Neural progenitor cell (in vitro differentiated cells): ENCODE data around the gene LRRC49. TPM values are rescaled to one million over a fixed set of nuclear protein-coding genes. Genes with fewer than 3 reads are reported as not detected.

Source experiments
- DNase-seq: peaks from one replicate; pipeline ENCODE4 v3.0.0-alpha.2; 2016; ENCODE audit warnings: low spot score
- H2AFZ ChIP-seq: fragments of 200-600 bp; sonication (generic); replicated peaks from 2 replicates; pipeline ENCODE4 v1.6.1; 2016; ENCODE audit warnings: antibody characterized with exemption
- H3F3A ChIP-seq: fragments of 200-600 bp; sonication (generic); 2 replicates; pipeline ENCODE4 v1.6.1; 2016; ENCODE audit warnings: antibody characterized with exemption, low read depth
- H3K27ac ChIP-seq: fragments of 200-600 bp; sonication (generic); 2 replicates; pipeline ENCODE4 v1.5.1; 2016; ENCODE audit warnings: mild to moderate bottlenecking
- H3K27me3 ChIP-seq: fragments of 200-600 bp; sonication (generic); 2 replicates; pipeline ENCODE4 v1.6.1; 2016; ENCODE audit warnings: mild to moderate bottlenecking, moderate library complexity
- H3K36me3 ChIP-seq: fragments of 200-600 bp; sonication (generic); 2 replicates; pipeline ENCODE4 v1.5.1; 2016
- H3K4me1 ChIP-seq: fragments of 200-600 bp; sonication (generic); 2 replicates; pipeline ENCODE4 v1.6.1; 2016; ENCODE audit warnings: mixed run types
- H3K4me2 ChIP-seq: fragments of 200-600 bp; sonication (generic); 2 replicates; pipeline ENCODE4 v1.6.1; 2016
- H3K4me3 ChIP-seq: fragments of 200-600 bp; sonication (generic); 2 replicates; pipeline ENCODE4 v1.5.1; 2016
- H3K79me2 ChIP-seq: fragments of 200-600 bp; sonication (generic); 2 replicates; pipeline ENCODE4 v1.6.1; 2016; ENCODE audit warnings: low read depth
- H3K9ac ChIP-seq: fragments of 200-600 bp; sonication (generic); 2 replicates; pipeline ENCODE4 v1.6.1; 2016
- H3K9me3 ChIP-seq: fragments of 200-600 bp; sonication (generic); 2 replicates; pipeline ENCODE4 v1.5.1; 2016; ENCODE audit warnings: low read depth
- H4K20me1 ChIP-seq: fragments of 200-600 bp; sonication (generic); 2 replicates; pipeline ENCODE4 v1.6.1; 2016; ENCODE audit warnings: low read depth
- H3K27ac Mint-ChIP-seq: 3 replicates; pipeline ENCODE4 v1.8.0; 2021; ENCODE audit warnings: mixed read lengths
- H3K27me3 Mint-ChIP-seq: 2 replicates; pipeline ENCODE4 v1.8.0; 2022; ENCODE audit warnings: low read depth, mild to moderate bottlenecking, inconsistent platforms, moderate library complexity, mixed read lengths; ENCODE audit not compliant: insufficient read depth
- H3K36me3 Mint-ChIP-seq: 3 replicates; pipeline ENCODE4 v1.8.0; 2021; ENCODE audit warnings: mixed read lengths
- H3K4me1 Mint-ChIP-seq: 3 replicates; pipeline ENCODE4 v1.8.0; 2021; ENCODE audit warnings: mixed read lengths
- H3K4me3 Mint-ChIP-seq: 3 replicates; pipeline ENCODE4 v1.8.0; 2021; ENCODE audit warnings: mild to moderate bottlenecking, moderate library complexity, mixed read lengths
- H3K9me3 Mint-ChIP-seq: 3 replicates; pipeline ENCODE4 v1.8.0; 2020; ENCODE audit warnings: mixed read lengths
- EZH2 ChIP-seq: fragments of 200-600 bp; sonication (generic); IDR thresholded peaks from 2 replicates; pipeline ENCODE4 v1.6.1; 2017; ENCODE audit warnings: antibody characterized with exemption, mild to moderate bottlenecking, moderate library complexity
- EZH2phosphoT487 ChIP-seq: fragments of 200-600 bp; sonication (generic); IDR thresholded peaks from 2 replicates; pipeline ENCODE4 v1.6.1; 2017; ENCODE audit warnings: antibody characterized with exemption
- total RNA-seq: library from RNA; depleted of rRNA; stranded (reverse); fragments of >200 nt; gene quantifications from 2 replicates; pipeline ENCODE4 v1.2.3, GENCODE V29; 2015; ENCODE audit warnings: low replicate concordance
- TF ChIP-seq, protein P1 (sequence below): fragments of 200-600 bp; sonication (generic); IDR thresholded peaks from 2 replicates; pipeline ENCODE4 v1.5.1; 2017; ENCODE audit warnings: antibody characterized with exemption, mild to moderate bottlenecking

LRRC49 gene
- total RNA-seq, 1 donor from 2014 or later = 62.4 TPM

DNA sequence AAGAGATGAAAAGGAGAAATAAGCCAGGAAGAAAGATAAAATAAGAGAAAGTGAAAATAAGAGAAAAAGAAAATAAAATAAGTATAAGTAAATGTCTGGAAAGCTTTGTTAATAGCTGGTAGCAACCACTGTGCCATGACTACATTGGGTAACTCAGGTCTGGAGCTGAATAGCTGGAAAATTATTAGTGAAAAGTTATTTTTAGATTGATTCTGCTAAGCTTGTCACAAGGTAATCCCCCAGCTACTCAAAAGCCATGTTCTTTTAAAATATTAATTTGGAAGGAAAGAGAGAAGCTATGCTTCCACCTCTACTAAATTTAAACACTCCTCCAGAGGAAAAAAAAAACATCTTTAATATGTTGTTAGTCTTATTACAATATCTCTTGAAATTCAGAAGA, 117.8 kb downstream of the LRRC49 start:
- no peak overlapping the region for H3K4me2 ChIP-seq
- Mint-ChIP-seq H3K4me3 (no peak overlapping the region), H3K27ac (no peak overlapping the region), H3K36me3 (peaks cover 1% of the 10 kb centered on the region), H3K4me1 (no peaks in the 10 kb centered on the region), H3K9me3 (no peaks in the 10 kb centered on the region), H3K27me3 (no peaks in the 10 kb centered on the region)
- no peaks in the 10 kb centered on the region for H4K20me1 ChIP-seq
- no peak overlapping the region for H3K4me3 ChIP-seq
- H3K27ac ChIP-seq = no peak overlapping the region
- DNase-seq = no peak
- TF ChIP-seq EZH2phosphoT487 = no peak
- no peak for TF ChIP-seq EZH2
- TF ChIP-seq, protein P1, sequence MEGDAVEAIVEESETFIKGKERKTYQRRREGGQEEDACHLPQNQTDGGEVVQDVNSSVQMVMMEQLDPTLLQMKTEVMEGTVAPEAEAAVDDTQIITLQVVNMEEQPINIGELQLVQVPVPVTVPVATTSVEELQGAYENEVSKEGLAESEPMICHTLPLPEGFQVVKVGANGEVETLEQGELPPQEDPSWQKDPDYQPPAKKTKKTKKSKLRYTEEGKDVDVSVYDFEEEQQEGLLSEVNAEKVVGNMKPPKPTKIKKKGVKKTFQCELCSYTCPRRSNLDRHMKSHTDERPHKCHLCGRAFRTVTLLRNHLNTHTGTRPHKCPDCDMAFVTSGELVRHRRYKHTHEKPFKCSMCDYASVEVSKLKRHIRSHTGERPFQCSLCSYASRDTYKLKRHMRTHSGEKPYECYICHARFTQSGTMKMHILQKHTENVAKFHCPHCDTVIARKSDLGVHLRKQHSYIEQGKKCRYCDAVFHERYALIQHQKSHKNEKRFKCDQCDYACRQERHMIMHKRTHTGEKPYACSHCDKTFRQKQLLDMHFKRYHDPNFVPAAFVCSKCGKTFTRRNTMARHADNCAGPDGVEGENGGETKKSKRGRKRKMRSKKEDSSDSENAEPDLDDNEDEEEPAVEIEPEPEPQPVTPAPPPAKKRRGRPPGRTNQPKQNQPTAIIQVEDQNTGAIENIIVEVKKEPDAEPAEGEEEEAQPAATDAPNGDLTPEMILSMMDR = no peak
- H3F3A ChIP-seq = no peaks in the 10 kb centered on the region
- no peaks in the 10 kb centered on the region for H3K79me2 ChIP-seq
- no peaks in the 10 kb centered on the region for H3K9me3 ChIP-seq
- no peak overlapping the region for H2AFZ ChIP-seq
- no peaks in the 10 kb centered on the region for H3K27me3 ChIP-seq
- H3K4me1 ChIP-seq = no peaks in the 10 kb centered on the region
- no peak overlapping the region for H3K9ac ChIP-seq
- no peaks in the 10 kb centered on the region for H3K36me3 ChIP-seq

DNA sequence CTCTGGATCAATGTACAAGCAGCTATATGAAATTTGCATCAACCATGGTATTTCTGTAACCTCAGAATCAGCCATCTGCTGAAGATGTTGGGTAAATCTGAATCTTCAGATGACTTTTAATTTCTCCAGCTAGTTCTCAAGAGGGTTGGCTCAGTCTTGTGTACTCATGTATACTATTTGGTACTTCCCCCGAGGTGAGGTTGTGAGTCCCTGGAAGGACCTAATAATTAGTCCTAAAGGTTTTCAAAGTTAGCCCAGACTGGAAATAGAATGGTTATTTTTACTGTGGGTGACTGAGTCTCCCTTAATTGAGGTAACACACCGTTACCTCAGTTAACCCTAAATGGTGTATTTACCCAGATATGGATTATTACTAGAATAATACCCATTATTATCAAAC, 118.4 kb downstream of the LRRC49 start:
- Histone ChIP-seq H3K9ac (no peak overlapping the region), H2AFZ (no peak overlapping the region), H3K36me3 (no peaks in the 10 kb centered on the region), H3K9me3 (no peaks in the 10 kb centered on the region), H4K20me1 (no peaks in the 10 kb centered on the region), H3K27ac (no peak overlapping the region), H3F3A (no peaks in the 10 kb centered on the region), H3K4me3 (no peak overlapping the region), H3K4me2 (no peak overlapping the region), H3K27me3 (no peaks in the 10 kb centered on the region), H3K79me2 (no peaks in the 10 kb centered on the region), H3K4me1 (no peaks in the 10 kb centered on the region)
- no peak overlapping the region for H3K27ac Mint-ChIP-seq
- H3K4me1 Mint-ChIP-seq = no peaks in the 10 kb centered on the region
- H3K4me3 Mint-ChIP-seq = no peak overlapping the region
- no peaks in the 10 kb centered on the region for H3K27me3 Mint-ChIP-seq
- TF ChIP-seq EZH2phosphoT487 (no peak), EZH2 (no peak)
- TF ChIP-seq, protein P1 = no peak
- no peaks in the 10 kb centered on the region for H3K9me3 Mint-ChIP-seq
- H3K36me3 Mint-ChIP-seq = peaks cover 1% of the 10 kb centered on the region
- DNase-seq = no peak

DNA sequence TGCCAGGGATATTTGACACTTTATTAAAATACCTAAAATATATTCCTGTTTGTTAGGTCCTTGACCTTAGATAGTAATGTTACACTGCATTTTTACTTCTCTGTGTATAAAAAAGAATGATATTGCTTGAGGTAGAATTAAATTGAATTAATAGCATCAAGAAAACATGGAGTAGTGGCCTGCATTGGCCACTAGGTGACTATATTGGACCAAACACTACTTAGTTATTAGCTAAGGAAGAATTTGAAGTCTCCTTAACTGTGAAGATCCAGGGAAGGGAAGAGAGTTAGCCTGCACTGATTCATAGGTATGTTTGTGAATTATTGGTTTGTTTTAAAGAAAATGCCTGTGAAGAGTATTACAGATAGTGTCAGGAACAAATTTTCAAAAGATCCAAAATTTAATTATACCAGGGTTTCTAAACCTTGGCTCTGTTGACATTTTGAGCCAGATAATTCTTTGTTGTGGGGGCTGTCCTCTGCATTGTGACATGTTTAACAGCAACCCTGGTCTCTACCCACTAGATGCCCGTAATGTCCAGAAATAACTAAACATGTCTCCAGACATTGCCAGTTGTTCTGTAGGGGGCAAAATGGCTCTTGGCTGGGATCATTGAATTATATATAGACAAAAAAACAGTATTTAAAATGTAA, 119.0 kb downstream of the LRRC49 start:
- DNase-seq = peak; percentile 51
- no peaks in the 10 kb centered on the region for H3K79me2 ChIP-seq
- no peaks in the 10 kb centered on the region for H3F3A ChIP-seq
- no peaks in the 10 kb centered on the region for H3K9me3 ChIP-seq
- TF ChIP-seq, protein P1 = peak; percentile 88
- TF ChIP-seq EZH2 = no peak
- no peaks in the 10 kb centered on the region for H3K9me3 Mint-ChIP-seq
- H4K20me1 ChIP-seq = no peaks in the 10 kb centered on the region
- no peak overlapping the region for H3K27ac ChIP-seq
- no peaks in the 10 kb centered on the region for H3K4me1 Mint-ChIP-seq
- no peak overlapping the region for H3K4me3 ChIP-seq
- no peak overlapping the region for H3K4me2 ChIP-seq
- H3K27ac Mint-ChIP-seq = no peak overlapping the region
- H3K36me3 Mint-ChIP-seq = peaks cover 1% of the 10 kb centered on the region
- H2AFZ ChIP-seq = no peak overlapping the region
- no peaks in the 10 kb centered on the region for H3K4me1 ChIP-seq
- H3K4me3 Mint-ChIP-seq = no peak overlapping the region
- no peaks in the 10 kb centered on the region for H3K27me3 Mint-ChIP-seq
- no peaks in the 10 kb centered on the region for H3K36me3 ChIP-seq
- H3K27me3 ChIP-seq = no peaks in the 10 kb centered on the region
- H3K9ac ChIP-seq = no peak overlapping the region
